Effector memory CD4-positive, alpha-beta T cell (primary cell): ENCODE data around the gene ADCY10.
"Not testable (repeated sequence)": the region's sequence is repeated elsewhere in the genome, so short reads cannot be mapped to it uniquely, and the experiment has no call there.

Source experiments
- DNase-seq, 3 donors: peaks; one replicate each; pipeline ENCODE4 v3.0.0-alpha.2; 2020
- H3K27ac ChIP-seq: 2 replicates; pipeline ENCODE4 v1.7.0; 2013; ENCODE audit warnings: mild to moderate bottlenecking, low read length, moderate library complexity; ENCODE audit not compliant: insufficient read depth, poor library complexity, severe bottlenecking
- H3K27me3 ChIP-seq: replicated peaks from 2 replicates; pipeline ENCODE4 v1.7.0; 2013; ENCODE audit warnings: mild to moderate bottlenecking, low read length; ENCODE audit not compliant: insufficient read depth, control insufficient read depth, poor library complexity, severe bottlenecking
- H3K36me3 ChIP-seq: 2 replicates; pipeline ENCODE4 v1.7.0; 2013; ENCODE audit warnings: mild to moderate bottlenecking, low read length, moderate library complexity; ENCODE audit not compliant: control insufficient read depth, insufficient read depth
- H3K4me1 ChIP-seq: 2 replicates; pipeline ENCODE4 v1.7.0; 2013; ENCODE audit warnings: low read length, mild to moderate bottlenecking; ENCODE audit not compliant: control insufficient read depth, insufficient read depth, poor library complexity, severe bottlenecking
- H3K4me3 ChIP-seq: 2 replicates; pipeline ENCODE4 v1.7.0; 2013; ENCODE audit warnings: low read length, low read depth, mild to moderate bottlenecking; ENCODE audit not compliant: insufficient read depth, poor library complexity, severe bottlenecking
- H3K9me3 ChIP-seq: 2 replicates; pipeline ENCODE4 v1.7.0; 2013; ENCODE audit warnings: mild to moderate bottlenecking, low read length, moderate library complexity; ENCODE audit not compliant: control insufficient read depth

The ADCY10 gene

GRCh38 chr1:167893798-167894197, 20.1 kb downstream of the ADCY10 start:
- no peak for DNase-seq
- H3K27ac ChIP-seq: no peak overlapping the region
- no peak overlapping the region for H3K4me3 ChIP-seq
- no peaks in the 10 kb centered on the region for H3K9me3 ChIP-seq
- H3K4me1 ChIP-seq: no peaks in the 10 kb centered on the region
- no peaks in the 10 kb centered on the region for H3K36me3 ChIP-seq
- H3K27me3 ChIP-seq: no peaks in the 10 kb centered on the region

GRCh38 chr1:167890400-167890799, 23.5 kb downstream of the ADCY10 start:
- Histone ChIP-seq H3K36me3 (no peaks in the 10 kb centered on the region), H3K27ac (no peak overlapping the region), H3K27me3 (no peaks in the 10 kb centered on the region), H3K4me3 (no peak overlapping the region), H3K9me3 (no peaks in the 10 kb centered on the region), H3K4me1 (no peaks in the 10 kb centered on the region)
- no peak for DNase-seq

- H3K4me1 ChIP-seq, H3K27me3 ChIP-seq, DNase-seq, H3K27ac ChIP-seq, H3K36me3 ChIP-seq, H3K9me3 ChIP-seq, H3K4me3 ChIP-seq: not testable (repeated sequence)
Observed at GRCh38 chr1:167887187-167887586, 26.7 kb downstream of the ADCY10 start.

- no peak overlapping the region for H3K4me3 ChIP-seq
- H3K27ac ChIP-seq: no peak overlapping the region
- no peaks in the 10 kb centered on the region for H3K9me3 ChIP-seq
- H3K27me3 ChIP-seq: no peaks in the 10 kb centered on the region
- no peaks in the 10 kb centered on the region for H3K36me3 ChIP-seq
- DNase-seq: no peak
- H3K4me1 ChIP-seq: no peaks in the 10 kb centered on the region
Observed at GRCh38 chr1:167882376-167882775, 31.6 kb downstream of the ADCY10 start.

- Histone ChIP-seq H3K36me3 (no peaks in the 10 kb centered on the region), H3K27me3 (no peaks in the 10 kb centered on the region), H3K4me3 (no peak overlapping the region), H3K4me1 (no peaks in the 10 kb centered on the region), H3K27ac (no peak overlapping the region), H3K9me3 (no peaks in the 10 kb centered on the region)
- no peak for DNase-seq
Observed at GRCh38 chr1:167881786-167882185, 32.1 kb downstream of the ADCY10 start.

GRCh38 chr1:167881069-167881468, 32.9 kb downstream of the ADCY10 start:
- Histone ChIP-seq H3K4me3 (no peak overlapping the region), H3K27me3 (no peaks in the 10 kb centered on the region), H3K4me1 (no peaks in the 10 kb centered on the region), H3K27ac (no peak overlapping the region), H3K9me3 (no peaks in the 10 kb centered on the region), H3K36me3 (no peaks in the 10 kb centered on the region)
- no peak for DNase-seq

- H3K36me3 ChIP-seq: no peaks in the 10 kb centered on the region
- DNase-seq: no peak
- H3K27ac ChIP-seq: no peak overlapping the region
- H3K4me1 ChIP-seq: no peaks in the 10 kb centered on the region
- no peak overlapping the region for H3K4me3 ChIP-seq
- H3K27me3 ChIP-seq: no peaks in the 10 kb centered on the region
- H3K9me3 ChIP-seq: no peaks in the 10 kb centered on the region
Observed at GRCh38 chr1:167880580-167881021, 33.3 kb downstream of the ADCY10 start.

GRCh38 chr1:167879508-167879907, 34.4 kb downstream of the ADCY10 start:
- H3K4me1 ChIP-seq: no peaks in the 10 kb centered on the region
- no peak for DNase-seq

GRCh38 chr1:167878372-167879160, 35.4 kb downstream of the ADCY10 start:
- H3K4me1 ChIP-seq: no peaks in the 10 kb centered on the region
- no peak overlapping the region for H3K4me3 ChIP-seq
- no peak overlapping the region for H3K27ac ChIP-seq
- no peaks in the 10 kb centered on the region for H3K9me3 ChIP-seq
- no peaks in the 10 kb centered on the region for H3K36me3 ChIP-seq
- DNase-seq: no peak
- no peaks in the 10 kb centered on the region for H3K27me3 ChIP-seq

More at GRCh38 chr1:167879508-167879907, 34.4 kb downstream of the ADCY10 start:
- Histone ChIP-seq H3K9me3 (no peaks in the 10 kb centered on the region), H3K4me3 (no peak overlapping the region), H3K27ac (no peak overlapping the region), H3K27me3 (no peaks in the 10 kb centered on the region), H3K36me3 (no peaks in the 10 kb centered on the region)

- no peaks in the 10 kb centered on the region for H3K27me3 ChIP-seq
- DNase-seq: no peak
Observed at GRCh38 chr1:167876597-167877175, 37.2 kb downstream of the ADCY10 start.

More at GRCh38 chr1:167876597-167877175, 37.2 kb downstream of the ADCY10 start:
- Histone ChIP-seq H3K27ac (no peak overlapping the region), H3K4me1 (no peaks in the 10 kb centered on the region), H3K9me3 (no peaks in the 10 kb centered on the region), H3K4me3 (no peak overlapping the region), H3K36me3 (no peaks in the 10 kb centered on the region)
